ENCODE measurements around the gene LAIR1.
"Not testable (repeated sequence)": the region's sequence is repeated elsewhere in the genome, so short reads cannot be mapped to it uniquely, and the experiment has no call there.

The LAIR1 gene

GRCh38 chr19:54364775-54365257, at the start of gene LAIR1:
Gene LAIR1, minus strand, starts transcription at chr19:54364931. Its CDS starts 127 bp downstream, at chr19:54364804.
- DNase-seq = peak; percentile 76

GRCh38 chr19:54414156-54414555, 49.4 kb upstream of the LAIR1 start:
- DNase-seq = no peak

- DNase-seq = no peak
Measured at GRCh38 chr19:54412877-54413276, 48.1 kb upstream of the LAIR1 start.

- DNase-seq = no peak
Measured at GRCh38 chr19:54411033-54411432, 46.3 kb upstream of the LAIR1 start.

- DNase-seq = no peak
Measured at GRCh38 chr19:54408456-54409026, 43.8 kb upstream of the LAIR1 start.

- no peak for DNase-seq
Measured at GRCh38 chr19:54407780-54408179, 43.0 kb upstream of the LAIR1 start.

GRCh38 chr19:54405628-54406027, 40.9 kb upstream of the LAIR1 start:
- no peak for DNase-seq

GRCh38 chr19:54403054-54403453, 38.3 kb upstream of the LAIR1 start:
- DNase-seq = no peak

GRCh38 chr19:54400913-54401312, 36.2 kb upstream of the LAIR1 start:
- DNase-seq = no peak

- no peak for DNase-seq
Measured at GRCh38 chr19:54399189-54399588, 34.5 kb upstream of the LAIR1 start.

GRCh38 chr19:54395685-54396084, 31.0 kb upstream of the LAIR1 start:
- DNase-seq = no peak

GRCh38 chr19:54393381-54393780, 28.6 kb upstream of the LAIR1 start:
- DNase-seq = no peak

- DNase-seq = no peak
Measured at GRCh38 chr19:54392105-54392504, 27.4 kb upstream of the LAIR1 start.

- peak; percentile 43 for DNase-seq
Measured at GRCh38 chr19:54391589-54392061, 26.9 kb upstream of the LAIR1 start.

- DNase-seq = peak; percentile 78
Measured at GRCh38 chr19:54390942-54391577, 26.3 kb upstream of the LAIR1 start.

GRCh38 chr19:54389553-54389952, 24.8 kb upstream of the LAIR1 start:
- no peak for DNase-seq

GRCh38 chr19:54388802-54389139, 24.0 kb upstream of the LAIR1 start:
- no peak for DNase-seq

- peak; percentile 94 for DNase-seq
Measured at GRCh38 chr19:54387991-54388801, 23.5 kb upstream of the LAIR1 start.

- DNase-seq = peak; percentile 81
Measured at GRCh38 chr19:54383330-54383729, 18.6 kb upstream of the LAIR1 start.

GRCh38 chr19:54382041-54382440, 17.3 kb upstream of the LAIR1 start:
- not testable (repeated sequence) for DNase-seq

GRCh38 chr19:54380897-54381296, 16.2 kb upstream of the LAIR1 start:
- no peak for DNase-seq

GRCh38 chr19:54379187-54379678, 14.5 kb upstream of the LAIR1 start:
- DNase-seq = no peak

GRCh38 chr19:54376610-54377285, 12.0 kb upstream of the LAIR1 start:
- no peak for DNase-seq
